ENCODE results near the gene ZDHHC14. TPM values are rescaled to one million over a fixed set of nuclear protein-coding genes. Genes with fewer than 3 reads are reported as not detected.

Gene ZDHHC14
- polyA plus RNA-seq, 1 donor = 19.1 TPM

- no peak for DNase-seq
Measured at GRCh38 chr6:157491571-157492232, 110.7 kb downstream of the ZDHHC14 start.

- no peak for DNase-seq
Measured at GRCh38 chr6:157492249-157492648, 111.3 kb downstream of the ZDHHC14 start.

GRCh38 chr6:157492741-157493140 lies 111.8 kb downstream of the ZDHHC14 start:
- DNase-seq = no peak

GRCh38 chr6:157493173-157493572 lies 112.2 kb downstream of the ZDHHC14 start:
- DNase-seq = no peak

DNA sequence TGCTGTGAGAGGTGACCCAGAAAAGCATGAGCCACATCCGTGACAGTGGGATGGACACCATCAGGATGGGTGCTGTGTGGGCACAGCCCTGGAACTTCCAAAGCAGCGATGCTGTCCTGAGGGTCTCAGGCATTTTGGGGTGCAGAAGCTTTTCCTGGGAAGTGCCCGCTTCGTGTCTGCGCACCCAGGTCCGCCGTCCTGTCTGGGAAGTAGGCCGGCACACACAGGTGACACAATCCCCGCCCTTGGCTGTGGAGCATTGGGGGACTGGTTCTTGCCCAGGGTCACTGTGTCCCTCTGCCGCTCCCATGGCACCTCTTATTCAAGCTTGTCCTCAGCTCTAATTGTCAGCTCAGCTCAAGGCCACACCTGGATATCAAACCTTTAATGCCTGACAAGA lies 112.6 kb downstream of the ZDHHC14 start:
- DNase-seq = no peak

DNA sequence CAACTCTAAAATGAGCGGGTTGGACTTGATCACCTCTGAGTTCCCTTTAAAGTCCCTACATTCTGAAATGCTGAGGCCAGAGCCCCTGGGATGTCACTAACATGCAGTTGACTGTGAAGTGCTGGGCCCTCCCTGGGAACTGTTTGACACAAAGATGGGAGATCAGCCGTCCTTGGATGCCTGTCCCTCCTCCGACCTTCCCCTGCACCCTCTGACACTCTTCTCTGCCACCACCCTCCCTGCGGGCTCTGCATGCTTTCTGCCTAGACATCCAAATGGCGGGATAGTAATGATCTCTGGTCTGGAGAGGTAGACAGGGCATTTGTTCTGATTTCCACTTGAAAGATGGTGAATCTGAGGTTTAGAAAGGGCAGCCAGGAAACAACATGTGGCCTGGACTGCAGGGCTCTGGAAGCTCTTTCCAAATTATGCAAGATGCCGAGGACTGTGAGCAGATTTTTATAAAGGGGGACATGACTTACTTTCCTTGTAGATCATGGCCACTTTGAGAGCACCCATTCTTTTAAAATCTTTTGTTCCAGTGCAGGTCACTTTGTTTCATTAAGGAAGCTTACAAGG lies 113.2 kb downstream of the ZDHHC14 start:
- DNase-seq = no peak

- DNase-seq = no peak
Measured at GRCh38 chr6:157496534-157497095, 115.6 kb downstream of the ZDHHC14 start.

DNA sequence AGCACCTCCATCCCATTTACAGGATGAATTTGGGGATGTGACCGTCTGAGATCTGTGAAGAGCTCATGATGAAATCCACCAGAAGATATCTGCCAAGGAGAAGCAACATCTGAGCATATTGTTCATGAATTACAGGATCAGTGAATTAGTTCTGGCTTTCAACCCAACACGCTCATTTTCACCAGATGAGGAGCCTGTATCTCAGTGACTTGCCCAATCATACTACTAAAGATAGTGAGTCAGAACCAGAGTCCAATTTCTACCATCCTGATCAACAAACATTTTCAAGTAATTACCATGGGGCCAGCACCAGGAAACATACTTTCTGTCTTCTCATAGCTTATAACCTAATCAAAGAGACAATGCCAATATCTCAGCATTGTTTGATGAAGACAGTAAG lies 116.6 kb downstream of the ZDHHC14 start:
- DNase-seq = no peak

- no peak for DNase-seq
Measured at GRCh38 chr6:157498817-157499216, 117.8 kb downstream of the ZDHHC14 start.

GRCh38 chr6:157500022-157500421 lies 119.0 kb downstream of the ZDHHC14 start:
- no peak for DNase-seq

DNA sequence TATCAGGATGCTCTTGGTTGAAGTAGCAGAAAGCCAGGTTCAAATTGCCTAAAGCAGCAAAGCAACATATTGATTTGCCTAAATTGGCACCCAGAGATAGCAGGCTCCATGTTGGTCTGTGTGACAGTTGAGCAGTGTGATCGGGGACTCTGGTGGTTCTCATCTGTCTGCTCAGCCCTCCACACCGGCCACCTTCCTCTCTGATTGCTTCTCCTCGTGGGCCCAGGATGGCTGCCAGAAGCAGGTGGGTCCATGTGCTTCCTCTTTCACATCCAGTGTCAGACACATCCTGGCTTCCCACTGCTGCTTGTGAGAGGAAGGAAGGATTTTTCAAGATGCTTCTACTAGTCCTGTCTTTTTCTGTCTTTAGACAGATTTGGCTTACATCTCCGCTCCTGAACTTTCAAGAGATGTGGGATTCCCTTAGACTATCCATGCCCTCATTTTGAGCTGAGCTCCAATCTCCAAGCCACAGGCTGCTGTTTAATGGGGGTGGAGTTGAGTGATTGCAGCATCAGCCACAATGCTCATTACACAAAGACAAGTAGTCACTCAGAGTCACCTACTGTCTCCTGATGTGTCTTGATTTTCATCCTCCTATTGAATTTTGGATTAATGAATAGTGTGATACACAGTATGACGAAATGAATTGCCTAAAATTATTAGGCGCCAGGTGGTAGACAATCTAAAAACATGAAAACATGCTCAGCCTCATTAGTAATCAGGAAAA lies 122.2 kb downstream of the ZDHHC14 start:
- DNase-seq = no peak

GRCh38 chr6:157505912-157506491 lies 125.0 kb downstream of the ZDHHC14 start:
- no peak for DNase-seq

GRCh38 chr6:157510323-157511188 lies 129.6 kb downstream of the ZDHHC14 start:
- DNase-seq = no peak

DNA sequence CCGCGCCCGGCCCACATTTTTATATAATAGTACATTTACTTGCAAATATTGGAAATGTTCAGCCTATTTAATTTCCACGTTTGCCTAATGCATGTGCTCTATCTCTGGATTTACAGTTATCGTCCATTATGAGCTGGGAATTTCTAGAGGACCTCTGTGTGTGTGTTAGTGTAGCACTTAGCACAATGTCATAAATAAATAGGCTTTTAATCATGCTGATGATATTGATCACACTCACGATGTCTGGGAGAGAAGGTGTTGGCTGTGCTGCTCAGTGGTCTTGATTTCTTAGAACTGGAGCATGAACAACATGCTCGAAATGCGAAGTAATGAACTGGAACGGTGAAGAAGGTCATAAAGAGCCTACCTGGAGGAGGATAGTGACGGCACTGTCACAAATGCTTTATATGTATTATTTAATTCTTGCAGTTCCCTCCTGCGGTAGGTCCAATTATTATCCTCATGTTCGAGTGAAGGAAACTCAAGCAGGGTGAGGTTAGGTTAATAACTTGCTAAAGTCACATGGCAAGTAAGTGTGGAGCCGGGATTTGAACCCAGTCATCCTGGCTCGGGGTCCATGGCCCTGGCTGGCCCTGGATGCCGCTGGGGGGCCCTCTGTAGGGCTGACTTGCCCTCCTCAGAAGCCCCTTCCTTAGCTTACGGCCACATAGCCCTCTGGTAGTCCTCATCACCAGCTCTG lies 130.8 kb downstream of the ZDHHC14 start:
- no peak for DNase-seq

DNA sequence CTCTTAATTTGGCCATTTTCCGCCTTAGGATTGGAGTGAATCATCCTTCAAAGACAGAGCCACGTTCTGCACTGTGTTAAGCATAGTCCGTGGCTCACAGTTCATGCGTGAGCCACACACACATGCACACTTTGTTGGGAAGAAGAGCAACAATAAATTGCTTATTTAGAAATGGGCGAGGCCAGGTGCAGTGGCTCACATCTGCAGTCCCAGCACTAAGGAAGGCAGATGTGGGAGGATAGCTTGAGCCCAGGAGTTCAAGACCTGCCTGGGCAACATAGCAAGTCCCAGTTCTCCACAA lies 131.3 kb downstream of the ZDHHC14 start:
- no peak for DNase-seq

GRCh38 chr6:157513004-157513603 lies 132.1 kb downstream of the ZDHHC14 start:
- no peak for DNase-seq

DNA sequence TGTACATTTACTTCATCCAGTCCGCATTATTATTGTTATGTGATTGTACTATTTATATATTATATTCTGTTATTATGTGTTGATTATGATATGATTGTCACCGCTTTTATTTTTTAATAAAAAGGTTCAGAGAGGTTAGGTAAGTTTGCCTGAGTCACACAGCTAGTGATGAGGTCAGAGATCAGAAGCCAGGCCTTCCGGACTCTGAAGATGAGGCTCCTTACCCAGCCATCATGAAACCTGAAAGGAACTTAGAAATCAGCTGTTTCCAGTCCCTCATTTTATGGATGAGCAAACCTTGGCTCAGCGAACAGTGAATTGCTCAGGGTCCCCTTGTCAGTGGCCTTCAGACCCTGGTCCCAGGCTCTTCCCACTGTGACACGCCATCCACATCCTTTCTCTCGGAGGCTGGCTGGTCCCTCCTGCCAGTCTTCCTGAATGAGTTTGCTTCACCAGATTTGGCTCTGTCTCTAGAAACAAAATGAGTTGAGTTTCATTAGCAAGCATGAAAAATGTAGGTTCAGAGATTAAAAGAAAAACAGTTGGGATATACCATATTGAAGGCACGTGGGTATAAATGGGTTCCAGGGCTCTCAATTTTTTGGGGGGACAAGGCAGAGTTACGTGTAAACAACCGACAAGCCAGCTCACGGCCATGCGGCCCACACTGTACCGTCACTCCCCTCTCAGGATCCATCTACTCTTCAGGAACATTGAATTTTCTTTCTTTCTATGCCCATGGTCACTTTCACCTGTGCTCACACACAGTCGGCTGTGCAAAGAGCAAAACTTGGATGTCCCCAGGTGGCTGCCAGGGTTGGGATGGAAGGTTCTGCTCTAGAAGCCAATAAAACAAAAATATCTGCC lies 132.9 kb downstream of the ZDHHC14 start:
- no peak for DNase-seq

DNA sequence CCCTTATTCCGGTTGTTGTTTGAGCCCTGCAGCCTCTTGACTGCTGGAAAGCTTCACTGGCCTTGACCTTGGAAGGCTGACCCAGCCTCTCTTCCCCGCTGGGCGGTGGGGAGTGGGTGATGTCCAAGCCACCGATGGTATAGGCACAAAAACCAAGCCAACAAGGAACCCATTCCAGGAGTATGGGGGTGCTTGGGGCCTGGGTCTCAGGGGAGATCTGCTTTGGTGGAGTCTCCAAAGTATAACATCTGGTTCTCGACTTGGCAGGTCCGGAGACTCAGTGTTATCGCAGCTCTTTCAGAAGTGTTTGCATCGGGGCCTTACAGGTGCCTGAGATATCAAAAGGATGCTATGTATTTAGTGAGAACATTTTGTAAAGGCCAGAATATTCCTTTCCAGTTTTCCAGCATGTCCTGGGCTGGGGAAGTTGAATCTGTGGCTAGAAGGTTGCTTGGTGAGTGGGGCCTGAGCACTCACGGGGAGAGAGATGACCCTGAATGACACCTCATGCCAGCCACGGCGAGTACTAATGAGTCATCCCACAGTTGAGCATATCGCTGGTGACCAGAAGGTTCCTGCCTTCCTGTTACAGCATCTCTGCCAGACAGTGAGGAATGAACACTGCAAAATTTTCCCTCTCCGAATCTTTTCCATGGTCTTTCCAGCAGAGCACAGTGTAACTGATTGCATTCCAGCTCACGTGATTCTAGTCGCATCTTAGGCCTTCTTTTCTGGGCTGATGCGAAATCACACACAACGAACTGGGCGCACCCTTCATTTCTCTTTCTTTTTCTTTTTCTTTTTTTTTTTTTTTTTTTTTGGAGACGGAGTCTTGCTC lies 133.9 kb downstream of the ZDHHC14 start:
- DNase-seq = no peak

Data from left kidney (tissue), 2 donors.